ENCODE results near the gene HIGD1C. TPM values are rescaled to one million over a fixed set of nuclear protein-coding genes. Genes with fewer than 3 reads are reported as not detected.
"Not testable (repeated sequence)": the region's sequence is repeated elsewhere in the genome, so short reads cannot be mapped to it uniquely, and the experiment has no call there.

Gene HIGD1C
- total RNA-seq, result not detected

- H3K4me1 ChIP-seq, result no peaks in the 10 kb centered on the region
- no peaks in the 10 kb centered on the region for H3K9me3 ChIP-seq
- H3K27me3 ChIP-seq, result no peaks in the 10 kb centered on the region
- no peaks in the 10 kb centered on the region for H3K36me3 ChIP-seq
- intact Hi-C loops (cut with DNase I), result no loop called here
- H3K27ac ChIP-seq, result no peak within 1 kb of the TSS
- TF ChIP-seq CTCF (IDR thresholded peaks at IDR 0.05) (no peak), POLR2A (IDR thresholded peaks at IDR 0.05) (no peak), POLR2AphosphoS5 (IDR thresholded peaks at IDR 0.05; ENCODE audit: insufficient read depth in 1 of 2, low read depth in 1 of 2) (no peak)
- H3K4me3 ChIP-seq, result no peak within 1 kb of the TSS
- peak in 1 of 2 donors; percentile 62 for DNase-seq (ENCODE audit: extremely low spot score in 2 of 2)
Observed at GRCh38 chr12:50952510-50952909, at the start of gene HIGD1C. TSS of gene HIGD1C (plus strand) at chr12:50952544. CDS start at chr12:50953999, 1,455 bp downstream.

GRCh38 chr12:50908479-50908878 lies 43.9 kb upstream of the HIGD1C start:
- H3K36me3 ChIP-seq; DNase-seq (ENCODE audit: extremely low spot score in 2 of 2); H3K27me3 ChIP-seq; H3K4me3 ChIP-seq; intact Hi-C loops (cut with DNase I); H3K4me1 ChIP-seq; H3K27ac ChIP-seq; H3K9me3 ChIP-seq: not testable (repeated sequence)

- H3K27ac ChIP-seq; H3K36me3 ChIP-seq; H3K4me3 ChIP-seq; H3K4me1 ChIP-seq; intact Hi-C loops (cut with DNase I); H3K9me3 ChIP-seq; H3K27me3 ChIP-seq; DNase-seq (ENCODE audit: extremely low spot score in 2 of 2): not testable (repeated sequence)
Observed at GRCh38 chr12:50912361-50912760, 40.0 kb upstream of the HIGD1C start.

DNA sequence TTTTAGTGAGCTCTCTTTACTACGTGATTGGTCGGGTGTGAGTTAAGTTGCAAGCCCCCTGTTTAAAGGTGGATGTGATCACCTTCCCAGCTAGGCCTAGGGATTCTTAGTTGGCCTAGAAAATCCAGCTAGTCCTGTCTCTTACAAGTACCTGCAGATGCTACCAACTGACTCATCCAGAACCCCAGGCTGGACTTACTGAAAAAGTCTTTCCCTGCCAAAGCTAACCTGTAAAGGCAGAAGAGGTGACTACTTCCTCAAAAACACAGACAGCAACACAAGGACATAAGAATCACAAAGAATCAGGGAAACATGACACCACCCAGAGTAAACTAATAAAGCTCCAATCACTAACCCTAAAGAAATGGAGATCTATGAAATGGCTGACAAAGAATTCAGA lies 39.1 kb upstream of the HIGD1C start:
- no peak for DNase-seq (ENCODE audit: extremely low spot score in 2 of 2)
- Histone ChIP-seq H3K4me3 (no peak overlapping the region), H3K9me3 (peaks cover 4% of the 10 kb centered on the region), H3K27ac (no peak overlapping the region), H3K36me3 (no peaks in the 10 kb centered on the region), H3K4me1 (no peaks in the 10 kb centered on the region), H3K27me3 (no peaks in the 10 kb centered on the region)
- TF ChIP-seq CTCF (IDR thresholded peaks at IDR 0.05), result no peak
- TF ChIP-seq POLR2A (IDR thresholded peaks at IDR 0.05), result no peak
- TF ChIP-seq POLR2AphosphoS5 (IDR thresholded peaks at IDR 0.05; ENCODE audit: insufficient read depth in 1 of 2, low read depth in 1 of 2), result peak in 1 of 2 donors; percentile 43
- intact Hi-C loops (cut with DNase I), result no loop called here

- TF ChIP-seq POLR2A (IDR thresholded peaks at IDR 0.05) (no peak), POLR2AphosphoS5 (IDR thresholded peaks at IDR 0.05; ENCODE audit: insufficient read depth in 1 of 2, low read depth in 1 of 2) (no peak), CTCF (IDR thresholded peaks at IDR 0.05) (no peak)
- intact Hi-C loops (cut with DNase I), result no loop called here
- Histone ChIP-seq H3K27me3 (no peaks in the 10 kb centered on the region), H3K27ac (no peak overlapping the region), H3K9me3 (peaks cover 4% of the 10 kb centered on the region), H3K4me3 (no peak overlapping the region), H3K36me3 (no peaks in the 10 kb centered on the region), H3K4me1 (no peaks in the 10 kb centered on the region)
- no peak for DNase-seq (ENCODE audit: extremely low spot score in 2 of 2)
Observed at GRCh38 chr12:50914872-50915484, 37.4 kb upstream of the HIGD1C start.

DNA sequence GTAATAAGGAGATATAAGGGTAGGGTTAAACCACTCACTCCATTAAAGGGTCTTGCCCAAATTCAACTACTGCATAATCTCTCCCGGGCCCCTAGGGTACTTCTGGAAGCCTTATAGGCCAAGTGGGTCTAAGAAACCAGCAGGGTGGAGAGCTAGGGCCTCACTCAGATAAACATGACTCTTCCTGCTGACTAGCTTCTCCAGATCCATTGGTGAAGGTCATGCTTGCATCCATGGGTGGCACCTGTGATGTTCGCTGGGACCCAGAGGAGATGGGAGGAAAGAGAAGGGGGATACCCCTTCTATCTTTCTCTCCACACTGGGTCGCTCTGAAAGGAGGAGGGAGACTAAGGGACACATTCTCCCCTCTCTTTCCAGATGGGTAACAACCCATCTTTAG lies 36.1 kb upstream of the HIGD1C start:
- H3K27me3 ChIP-seq, result no peaks in the 10 kb centered on the region
- no peak overlapping the region for H3K4me3 ChIP-seq
- no peak for DNase-seq (ENCODE audit: extremely low spot score in 2 of 2)
- H3K27ac ChIP-seq, result no peak overlapping the region
- intact Hi-C loops (cut with DNase I), result no loop called here
- peaks cover 4% of the 10 kb centered on the region for H3K9me3 ChIP-seq
- no peak for TF ChIP-seq POLR2AphosphoS5 (IDR thresholded peaks at IDR 0.05; ENCODE audit: insufficient read depth in 1 of 2, low read depth in 1 of 2)
- H3K36me3 ChIP-seq, result no peaks in the 10 kb centered on the region
- no peaks in the 10 kb centered on the region for H3K4me1 ChIP-seq
